HG03108 (cell line): ENCODE measurements around the gene FAM78B.

ENCODE experiments used
- ATAC-seq: cut with Tn5 transposase; IDR thresholded peaks from one replicate; pipeline ENCODE4 v1.9.1; 2021; ENCODE audit warnings: moderate library complexity; ENCODE audit not compliant: unreplicated experiment

FAM78B gene

GRCh38 chr1:166020210-166020609 is 146.6 kb downstream of the FAM78B start:
- ATAC-seq, result no peak
